Measurements from ENCODE around the gene RNPEP. TPM values are rescaled to one million over a fixed set of nuclear protein-coding genes. Genes with fewer than 3 reads are reported as not detected.
A peak's percentile ranks its signal among the peaks of the same experiment; 100 is the strongest.

Gene RNPEP
- polyA plus RNA-seq, 1 donor from 2014 or later, result 38.5 TPM

DNA sequence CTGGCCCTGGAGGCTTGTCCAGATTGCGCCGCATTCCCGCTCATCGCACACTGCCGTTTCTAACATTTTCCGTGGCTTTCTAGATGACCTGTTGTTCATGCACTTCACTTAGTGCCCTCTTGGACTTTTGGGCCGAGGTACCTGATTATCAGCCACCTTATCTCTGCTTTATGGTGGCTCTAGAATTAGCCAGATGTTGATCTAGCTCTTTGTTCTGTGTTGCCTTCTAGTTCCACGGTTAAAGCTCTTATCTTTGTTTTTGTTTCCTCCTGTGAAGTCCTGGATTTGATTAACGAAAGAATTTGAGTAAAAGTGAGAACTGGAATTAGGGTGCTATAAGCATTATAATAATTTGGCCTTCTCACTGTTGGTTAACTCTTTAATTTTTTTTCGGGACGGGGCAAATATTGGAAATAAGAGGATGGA, 945 bp downstream of the RNPEP start:
- no peaks in the 10 kb centered on the region for H3K27me3 Mint-ChIP-seq
- H3K9me3 Mint-ChIP-seq, result no peaks in the 10 kb centered on the region
- H3K4me1 Mint-ChIP-seq, result peaks cover 14 to 20% (median 15%) of the 10 kb centered on the region in 3 donors
- H3K36me3 Mint-ChIP-seq, result peaks cover 1% of the 10 kb centered on the region
- peak overlapping the region; percentile 89 to 98 (median 93) for H3K4me3 Mint-ChIP-seq
- H3K27ac Mint-ChIP-seq, result peak overlapping the region; percentile 18 to 91 (median 90)

DNA sequence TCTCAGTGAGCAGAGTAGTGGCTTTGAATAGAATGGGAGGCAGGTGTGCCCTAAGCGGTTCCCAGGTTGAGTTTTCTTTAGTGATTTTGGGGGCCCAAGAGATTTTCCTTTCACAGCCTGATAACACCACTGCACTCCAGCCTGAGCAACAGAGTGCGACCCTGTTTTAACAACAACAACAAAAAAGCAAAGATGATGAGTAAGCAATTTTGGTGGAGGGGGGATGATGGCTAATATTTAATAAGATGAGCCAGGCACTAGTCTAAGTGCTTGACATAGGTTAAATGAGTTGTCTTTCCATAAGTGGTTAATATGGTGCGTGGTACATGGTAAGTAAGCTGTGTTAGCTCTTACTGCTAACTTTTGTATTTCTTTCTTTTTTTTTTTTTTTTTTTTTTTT, 2.0 kb downstream of the RNPEP start:
- Mint-ChIP-seq H3K4me3 (peak overlapping the region in 2 of 4 donors; percentile 34 to 89), H3K9me3 (no peaks in the 10 kb centered on the region), H3K4me1 (peaks cover 14 to 20% (median 15%) of the 10 kb centered on the region in 3 donors), H3K27ac (no peak overlapping the region), H3K36me3 (peaks cover 1% of the 10 kb centered on the region), H3K27me3 (no peaks in the 10 kb centered on the region)

DNA sequence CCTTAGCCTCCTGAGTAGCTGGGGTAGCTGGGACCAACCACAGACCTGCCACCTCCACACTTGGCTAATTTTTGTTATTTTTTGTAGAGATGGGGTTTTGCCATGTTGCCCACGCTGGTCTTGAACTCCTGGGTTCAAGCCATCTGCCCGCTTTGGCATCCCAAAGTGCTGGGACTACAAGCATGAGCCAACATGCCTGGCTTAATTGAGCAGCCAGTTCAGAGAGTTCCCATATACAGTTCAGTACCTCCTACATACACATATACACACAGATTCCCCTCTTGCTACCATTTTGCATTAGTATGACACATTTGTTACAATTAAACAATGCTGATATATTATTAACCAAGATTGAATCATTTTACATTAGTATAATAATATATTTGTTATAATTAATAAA, 2.9 kb downstream of the RNPEP start:
- Mint-ChIP-seq H3K36me3 (no peaks in the 10 kb centered on the region), H3K27ac (no peak overlapping the region), H3K4me3 (peak overlapping the region in 2 of 4 donors; percentile 44 to 59), H3K27me3 (no peaks in the 10 kb centered on the region), H3K9me3 (no peaks in the 10 kb centered on the region), H3K4me1 (peaks cover 14 to 20% (median 15%) of the 10 kb centered on the region in 3 donors)

DNA sequence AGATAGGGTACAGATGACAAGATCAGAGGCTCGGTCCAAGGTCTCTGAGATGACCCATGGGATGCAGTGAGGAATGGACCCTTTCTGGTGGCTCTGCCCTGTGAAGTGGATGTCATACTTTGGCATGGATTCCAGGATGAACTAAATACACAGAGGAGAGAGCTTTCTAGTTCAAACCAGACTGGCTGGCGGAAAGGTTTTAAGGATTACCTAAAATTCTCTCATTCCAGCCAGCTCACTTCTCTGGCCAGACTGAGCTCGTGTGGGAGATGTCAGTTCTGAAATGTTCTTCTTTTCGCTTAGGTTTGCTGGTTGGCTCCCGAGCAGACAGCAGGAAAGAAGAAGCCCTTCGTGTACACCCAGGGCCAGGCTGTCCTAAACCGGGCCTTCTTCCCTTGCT, 6.2 kb downstream of the RNPEP start:
- Mint-ChIP-seq H3K27me3 (no peaks in the 10 kb centered on the region), H3K27ac (peak overlapping the region in 1 of 3 donors; percentile 27), H3K4me3 (no peak overlapping the region), H3K4me1 (peaks cover under 1 to 9% (median 3%) of the 10 kb centered on the region in 3 donors), H3K36me3 (peaks cover 4% of the 10 kb centered on the region), H3K9me3 (no peaks in the 10 kb centered on the region)

DNA sequence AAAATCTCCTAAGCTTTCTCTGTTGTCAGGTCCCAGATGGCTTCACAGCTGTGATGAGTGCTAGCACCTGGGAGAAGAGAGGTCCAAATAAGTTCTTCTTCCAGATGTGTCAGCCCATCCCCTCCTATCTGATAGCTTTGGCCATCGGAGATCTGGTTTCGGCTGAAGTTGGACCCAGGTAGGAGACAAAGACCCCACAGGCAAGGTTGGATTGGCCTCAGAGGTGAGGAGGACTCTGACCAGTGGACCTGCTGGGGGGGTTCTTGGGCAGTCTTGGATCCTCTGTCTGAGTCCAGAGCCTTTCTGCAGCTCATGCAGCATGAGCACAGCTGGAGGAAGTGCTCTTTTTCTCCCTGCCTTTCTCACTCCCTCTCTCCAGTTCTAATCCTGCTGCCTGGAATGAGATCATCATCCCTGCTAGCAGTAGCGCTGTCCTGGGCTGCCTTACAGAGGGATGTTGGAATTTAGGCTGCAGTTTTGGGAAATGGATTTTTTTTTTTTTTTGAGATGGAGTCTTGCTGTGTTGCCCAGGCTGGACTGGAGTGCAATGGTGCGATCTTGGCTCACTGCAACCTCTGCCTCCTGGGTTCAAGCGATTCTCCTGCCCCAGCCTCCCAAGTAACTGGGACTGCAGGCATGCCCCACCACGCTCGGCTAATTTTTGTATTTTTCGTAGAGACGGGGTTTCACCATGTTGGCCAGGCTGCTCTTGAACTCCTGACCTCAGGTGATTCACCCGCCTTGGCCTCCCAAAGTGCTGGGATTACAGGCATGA, 7.1 kb downstream of the RNPEP start:
- Mint-ChIP-seq H3K9me3 (no peaks in the 10 kb centered on the region), H3K27me3 (no peaks in the 10 kb centered on the region), H3K36me3 (peaks cover 4% of the 10 kb centered on the region), H3K4me1 (peaks cover 0 to 2% (median 2%) of the 10 kb centered on the region in 3 donors), H3K27ac (no peak overlapping the region), H3K4me3 (no peak overlapping the region)

DNA sequence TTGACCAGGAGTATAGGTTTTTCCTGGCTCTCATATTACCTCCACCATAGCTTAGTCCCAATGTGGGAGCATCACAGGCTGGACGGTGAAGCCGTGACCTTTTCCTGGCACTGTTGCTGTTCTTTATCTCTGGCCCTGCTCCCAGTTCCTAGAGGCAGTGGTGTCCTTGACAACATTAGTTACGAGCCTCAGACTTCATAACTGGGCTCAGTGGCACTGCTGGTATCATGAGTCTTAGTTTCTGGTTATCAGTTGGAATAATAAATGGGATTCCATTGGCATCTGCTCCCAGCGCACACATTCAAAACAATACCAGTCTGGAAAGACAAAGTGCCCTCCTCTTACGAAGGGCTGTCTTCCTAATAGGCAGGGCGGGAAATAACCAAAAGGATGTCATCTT, 8.0 kb downstream of the RNPEP start:
- Mint-ChIP-seq H3K4me1 (peaks cover 0 to 2% (median 2%) of the 10 kb centered on the region in 3 donors), H3K27me3 (no peaks in the 10 kb centered on the region), H3K36me3 (peaks cover 4% of the 10 kb centered on the region), H3K4me3 (no peak overlapping the region), H3K27ac (no peak overlapping the region), H3K9me3 (no peaks in the 10 kb centered on the region)

DNA sequence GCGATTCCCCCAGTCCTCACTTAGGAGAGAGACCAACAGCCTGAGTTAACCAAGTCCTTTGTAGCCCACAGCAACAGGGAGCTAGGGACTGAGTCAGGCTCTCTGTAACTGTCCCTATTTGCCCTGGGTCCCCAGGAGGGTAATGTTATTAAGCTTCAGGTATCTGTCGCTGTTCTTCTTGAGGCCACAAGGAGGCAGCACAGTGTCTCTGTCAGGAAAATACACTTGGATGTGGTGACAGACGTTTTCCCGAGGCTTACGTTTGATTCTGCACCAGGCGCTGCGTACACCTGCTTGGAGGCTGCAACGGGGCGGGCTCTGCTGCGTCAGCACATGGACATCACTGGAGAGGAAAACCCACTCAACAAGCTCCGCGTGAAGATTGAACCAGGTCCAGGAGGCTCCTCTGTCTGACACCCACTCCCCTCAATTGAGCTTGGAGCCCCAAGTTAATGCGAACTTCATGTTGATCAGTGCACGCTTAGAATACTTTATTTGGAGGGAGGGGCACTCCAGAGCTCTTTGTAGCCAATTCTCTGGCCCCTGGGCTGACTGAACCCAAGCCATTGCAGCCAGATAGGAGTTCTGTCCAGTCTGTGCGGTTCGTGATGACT, 17.3 kb downstream of the RNPEP start:
- H3K27ac Mint-ChIP-seq, result no peak overlapping the region
- H3K9me3 Mint-ChIP-seq, result no peaks in the 10 kb centered on the region
- H3K27me3 Mint-ChIP-seq, result no peaks in the 10 kb centered on the region
- no peak overlapping the region for H3K4me3 Mint-ChIP-seq
- H3K4me1 Mint-ChIP-seq, result no peaks in the 10 kb centered on the region
- peaks cover 3% of the 10 kb centered on the region for H3K36me3 Mint-ChIP-seq

DNA sequence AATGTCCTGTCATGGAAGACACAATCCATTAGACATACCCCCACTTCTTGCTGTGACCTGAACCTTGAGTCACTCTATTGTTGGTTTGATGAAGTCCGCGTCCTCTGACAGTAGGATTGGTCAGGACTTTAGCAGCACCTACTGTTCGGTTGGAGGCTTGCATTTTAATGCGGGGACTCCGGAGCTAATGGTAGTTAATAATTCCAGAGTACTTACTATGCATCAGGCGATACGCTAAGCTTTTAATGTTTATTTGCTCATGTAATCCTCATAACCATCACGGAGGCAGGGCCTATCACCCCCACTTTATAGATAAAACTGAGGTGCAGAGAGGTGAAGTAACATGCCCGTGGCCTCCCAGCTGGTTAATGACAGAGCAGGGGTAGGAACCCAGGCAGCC, 20.1 kb downstream of the RNPEP start:
- Mint-ChIP-seq H3K36me3 (peaks cover 10% of the 10 kb centered on the region), H3K27ac (no peak overlapping the region), H3K27me3 (no peaks in the 10 kb centered on the region)

DNA sequence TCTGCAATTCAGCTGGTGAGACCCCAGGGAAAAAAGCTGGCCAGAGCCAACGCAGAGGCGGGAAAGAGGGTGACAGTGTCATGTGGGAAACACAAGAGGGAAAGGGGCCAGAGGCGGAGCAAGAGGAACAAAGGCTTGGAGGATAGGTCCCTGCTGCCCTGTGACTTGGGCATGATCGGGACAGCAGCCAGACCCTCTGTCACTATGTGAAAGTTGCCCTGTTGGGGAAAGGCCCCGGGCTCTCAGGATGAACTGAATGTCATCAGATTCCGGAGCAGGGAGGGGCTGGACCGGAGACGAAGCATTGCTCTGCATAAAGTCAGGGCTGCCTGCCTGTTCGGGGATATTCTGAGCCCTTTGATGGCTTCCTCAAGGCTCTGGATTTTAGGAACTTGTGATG, 22.3 kb downstream of the RNPEP start:
- Mint-ChIP-seq H3K27ac (no peak overlapping the region), H3K4me1 (peaks cover 2 to 3% (median 3%) of the 10 kb centered on the region in 3 donors), H3K27me3 (no peaks in the 10 kb centered on the region), H3K9me3 (no peaks in the 10 kb centered on the region), H3K4me3 (peak overlapping the region in 1 of 4 donors; percentile 76), H3K36me3 (peaks cover 11% of the 10 kb centered on the region)

More for the DNA sequence above, 20.1 kb downstream of the RNPEP start:
- Mint-ChIP-seq H3K4me1 (no peaks in the 10 kb centered on the region), H3K9me3 (no peaks in the 10 kb centered on the region), H3K4me3 (no peak overlapping the region)

DNA sequence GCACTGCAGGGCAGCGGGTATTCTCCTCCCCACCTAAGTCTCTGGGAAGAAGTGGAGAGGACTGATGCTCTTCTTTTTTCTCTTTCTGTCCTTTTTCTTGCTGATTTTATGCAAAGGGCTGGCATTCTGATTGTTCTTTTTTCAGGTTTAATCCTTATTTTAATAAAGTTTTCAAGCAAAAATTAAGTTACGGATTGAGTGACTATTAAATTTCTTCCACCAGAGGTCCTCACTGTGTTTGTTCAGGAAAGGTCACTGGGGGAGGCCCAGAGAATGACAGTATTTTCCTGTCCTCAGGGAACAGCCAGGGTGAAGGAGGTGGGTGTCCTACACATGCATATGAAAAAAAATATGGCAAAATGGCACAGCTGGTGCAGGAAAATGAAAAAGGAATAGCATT, 23.5 kb downstream of the RNPEP start:
- Mint-ChIP-seq H3K4me1 (peaks cover 2 to 4% (median 3%) of the 10 kb centered on the region in 3 donors), H3K9me3 (no peaks in the 10 kb centered on the region), H3K36me3 (peaks cover 11% of the 10 kb centered on the region), H3K27ac (no peak overlapping the region), H3K4me3 (no peak overlapping the region), H3K27me3 (no peaks in the 10 kb centered on the region)

DNA sequence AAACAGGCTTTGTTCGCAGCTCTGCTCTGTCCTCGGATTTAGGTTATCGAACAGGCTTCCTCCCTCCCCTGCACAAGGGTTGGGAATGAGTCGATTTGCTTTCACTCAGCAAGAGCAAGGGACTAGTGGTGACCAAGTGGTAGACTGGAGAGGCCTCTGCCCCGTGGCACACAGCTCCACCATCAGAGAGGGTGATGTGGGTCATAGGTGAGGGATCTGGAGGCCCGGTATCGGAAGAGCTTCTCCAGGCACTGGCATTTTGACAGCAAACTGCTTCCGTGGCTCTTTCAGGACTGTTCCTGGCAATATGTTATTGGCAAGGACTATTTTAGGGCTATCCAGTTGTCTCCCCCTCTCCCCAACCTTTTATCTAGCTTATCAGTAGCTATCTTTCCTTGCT, 24.9 kb downstream of the RNPEP start:
- no peaks in the 10 kb centered on the region for H3K9me3 Mint-ChIP-seq
- no peak overlapping the region for H3K4me3 Mint-ChIP-seq
- H3K27ac Mint-ChIP-seq, result peak overlapping the region in 1 of 3 donors; percentile 59
- H3K4me1 Mint-ChIP-seq, result peaks cover 2 to 4% (median 3%) of the 10 kb centered on the region in 3 donors
- H3K36me3 Mint-ChIP-seq, result peaks cover 11% of the 10 kb centered on the region
- no peaks in the 10 kb centered on the region for H3K27me3 Mint-ChIP-seq

DNA sequence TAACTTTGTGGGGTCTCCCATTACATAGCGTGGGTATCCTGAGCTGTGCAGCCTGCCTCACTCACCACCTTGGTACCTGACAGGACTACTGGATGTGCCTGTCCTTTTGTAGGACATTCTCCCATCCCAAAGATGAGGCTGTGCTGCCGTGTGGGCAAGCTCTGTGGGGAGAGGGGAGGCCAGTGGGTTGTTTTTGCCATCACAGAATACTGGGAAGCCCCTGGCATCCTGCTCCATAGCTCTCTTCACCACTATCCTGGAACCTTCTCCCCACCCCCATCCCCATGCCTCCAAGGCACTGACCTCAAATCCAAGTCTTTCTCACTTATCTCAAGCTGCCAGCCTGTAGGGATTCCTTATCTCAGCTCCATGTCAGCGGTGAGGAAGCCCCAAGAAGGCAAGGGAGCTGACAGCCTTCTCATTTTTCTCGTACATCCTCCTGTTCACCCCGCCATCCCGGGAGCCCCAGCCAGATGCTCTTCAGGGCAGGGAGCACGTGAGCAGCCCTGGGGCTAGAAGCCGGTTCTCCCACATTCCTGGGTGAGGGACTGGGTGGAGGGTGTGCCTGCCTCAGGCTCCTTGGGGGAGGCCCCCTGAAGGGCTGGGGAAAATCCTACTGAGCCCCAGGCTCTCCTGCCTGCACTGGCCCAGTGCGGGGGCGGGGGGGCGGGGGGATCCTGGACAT, 25.5 kb downstream of the RNPEP start:
- peaks cover 11% of the 10 kb centered on the region for H3K36me3 Mint-ChIP-seq
- no peaks in the 10 kb centered on the region for H3K27me3 Mint-ChIP-seq
- H3K27ac Mint-ChIP-seq, result no peak overlapping the region
- no peaks in the 10 kb centered on the region for H3K9me3 Mint-ChIP-seq
- no peak overlapping the region for H3K4me3 Mint-ChIP-seq
- peaks cover 2 to 4% (median 3%) of the 10 kb centered on the region in 3 donors for H3K4me1 Mint-ChIP-seq

DNA sequence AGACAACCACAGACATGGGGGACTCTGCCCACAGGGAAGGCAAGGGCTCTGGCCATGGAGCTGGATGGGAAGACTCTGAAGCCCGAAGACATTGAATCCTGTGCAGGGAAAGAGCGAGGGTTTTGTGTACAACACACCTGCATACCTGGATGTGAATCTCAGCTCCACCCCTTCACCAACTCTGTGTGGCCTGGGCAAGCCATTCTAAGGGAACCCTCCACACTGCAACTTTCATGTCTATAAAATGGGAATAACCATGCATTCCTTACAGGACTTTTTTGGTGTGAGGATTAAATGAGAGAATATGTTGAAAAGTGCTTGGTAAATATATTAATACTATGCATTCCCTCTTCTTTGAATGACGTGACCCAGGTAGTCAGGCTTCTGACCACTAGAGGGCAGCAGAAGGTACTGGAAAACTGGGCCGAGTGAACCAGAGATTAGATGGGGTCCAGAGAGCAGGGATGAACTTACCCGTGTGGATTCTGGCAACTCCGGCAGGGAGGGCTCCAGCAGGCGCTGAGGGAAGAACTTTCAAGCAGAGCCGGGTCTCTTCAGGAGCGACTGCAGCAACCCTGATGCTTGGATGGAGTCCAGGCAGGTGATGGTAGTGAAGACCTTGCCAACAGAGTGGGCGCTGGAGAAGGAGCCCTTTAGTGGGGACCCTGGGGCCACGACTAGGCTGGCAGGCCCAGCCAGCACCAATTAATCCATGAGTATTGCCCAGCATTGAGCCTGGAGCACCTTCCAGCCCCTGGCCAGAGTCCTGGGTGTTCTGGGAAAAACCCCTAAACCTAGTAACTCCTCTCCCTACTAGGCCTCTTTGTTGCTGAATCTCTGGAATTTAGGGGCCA, 27.1 kb downstream of the RNPEP start:
- Mint-ChIP-seq H3K9me3 (no peaks in the 10 kb centered on the region), H3K27me3 (no peaks in the 10 kb centered on the region), H3K27ac (peak overlapping the region in 1 of 3 donors; percentile 76), H3K4me3 (no peak overlapping the region), H3K36me3 (peaks cover 11% of the 10 kb centered on the region), H3K4me1 (peaks cover 2 to 4% (median 3%) of the 10 kb centered on the region in 3 donors)

DNA sequence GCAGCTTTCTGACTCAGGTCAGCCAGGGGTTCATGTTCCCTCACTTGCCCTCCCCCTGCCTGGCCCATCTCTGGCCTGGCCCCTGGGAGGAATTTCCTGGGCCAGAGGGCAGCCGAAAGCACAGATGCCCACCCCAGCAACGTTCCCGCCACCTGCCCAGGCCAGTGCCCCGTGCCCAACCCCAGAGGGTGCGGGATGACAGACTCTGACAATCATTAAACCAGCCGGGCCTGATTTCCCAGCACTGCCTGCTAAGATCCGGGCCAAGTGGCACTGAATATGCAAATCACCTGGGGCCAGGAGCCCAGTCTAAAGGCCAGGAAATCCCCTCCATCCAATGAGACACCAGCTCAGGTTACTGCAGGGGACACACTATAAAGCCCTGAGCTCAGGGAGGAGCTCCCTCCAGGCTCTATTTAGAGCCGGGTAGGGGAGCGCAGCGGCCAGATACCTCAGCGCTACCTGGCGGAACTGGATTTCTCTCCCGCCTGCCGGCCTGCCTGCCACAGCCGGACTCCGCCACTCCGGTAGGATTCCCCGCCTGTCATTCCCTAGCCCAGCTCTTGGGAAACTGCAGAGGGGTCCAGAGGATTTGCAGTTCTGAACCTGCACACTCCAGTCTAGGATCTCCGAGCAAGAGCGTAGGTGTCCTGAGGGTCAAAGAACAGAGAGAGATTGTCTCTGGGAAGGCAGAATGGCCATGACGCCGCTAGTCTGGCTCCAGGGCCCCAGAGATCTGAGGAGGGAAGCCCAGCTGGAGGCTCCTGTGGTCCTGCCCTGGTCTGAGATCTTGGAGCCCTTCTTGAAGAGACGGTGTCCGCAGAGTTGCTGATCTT, 27.9 kb downstream of the RNPEP start, which contains the start of gene ELF3:
Gene ELF3 (plus strand): TSS at position 408 of the 836 bp plus-strand sequence. CDS start 550 bp downstream, outside the sequence.
- Mint-ChIP-seq H3K4me1 (peaks cover 2 to 4% (median 3%) of the 10 kb centered on the region in 3 donors), H3K4me3 (no peak within 1 kb of the TSS), H3K27ac (peak within 1 kb of the TSS in 1 of 3 donors; percentile 76), H3K27me3 (no peaks in the 10 kb centered on the region), H3K9me3 (no peaks in the 10 kb centered on the region), H3K36me3 (peaks cover 10% of the 10 kb centered on the region)

Measured in IgD-negative memory B cell (primary cell).